Natural killer cell (primary cell): ENCODE data around the gene REG4. TPM values are rescaled to one million over a fixed set of nuclear protein-coding genes. Genes with fewer than 3 reads are reported as not detected.
"Not testable (repeated sequence)": the region's sequence is repeated elsewhere in the genome, so short reads cannot be mapped to it uniquely, and the experiment has no call there.

ENCODE experiments used
- ATAC-seq, 3 donors: fragments of 150-1000 bp in 2 of 3; fragments of 200-7000 bp in 1 of 3; cut with Tn5 transposase; 1 replicate in 1 of 3; 2 replicates in 2 of 3; pipeline ENCODE4 v1.10.0; 2021; ENCODE audit warnings: mild to moderate bottlenecking in 2 of 3, moderate library complexity in 2 of 3
- DNase-seq, 2 donors: peaks; one replicate each; pipeline versions ENCODE4 v3.0.0 to v3.0.0-alpha.2; 2013 to 2021; ENCODE audit warnings: mixed read lengths in 1 of 2
- H3K27ac ChIP-seq: one replicate; pipeline ENCODE4 v1.5.1; 2013; ENCODE audit warnings: mild to moderate bottlenecking, low read length
- H3K27me3 ChIP-seq: one replicate; pipeline ENCODE4 v1.6.1; 2013; ENCODE audit warnings: low read length; ENCODE audit not compliant: control insufficient read depth, insufficient read depth
- H3K36me3 ChIP-seq: one replicate; pipeline ENCODE4 v1.6.1; 2013; ENCODE audit warnings: low read length; ENCODE audit not compliant: control insufficient read depth, insufficient read depth
- H3K4me1 ChIP-seq: one replicate; pipeline ENCODE4 v1.6.1; 2013; ENCODE audit warnings: low read length; ENCODE audit not compliant: control insufficient read depth, insufficient read depth
- H3K4me3 ChIP-seq: one replicate; pipeline ENCODE4 v1.5.1; 2013; ENCODE audit warnings: low read length
- H3K9me3 ChIP-seq: one replicate; pipeline ENCODE4 v1.6.1; 2013; ENCODE audit warnings: low read length; ENCODE audit not compliant: control insufficient read depth, insufficient read depth
- H3K27ac Mint-ChIP-seq, 2 donors: one replicate each; pipeline ENCODE4 v1.8.0; 2022; ENCODE audit warnings: mild to moderate bottlenecking in 2 of 2, mixed read lengths in 2 of 2, moderate library complexity in 1 of 2
- H3K27me3 Mint-ChIP-seq, 2 donors: one replicate each; pipeline ENCODE4 v1.8.0; 2022; ENCODE audit warnings: low read depth in 2 of 2, mixed read lengths in 2 of 2
- H3K36me3 Mint-ChIP-seq: one replicate; pipeline ENCODE4 v1.8.0; 2022; ENCODE audit warnings: mixed read lengths
- H3K4me1 Mint-ChIP-seq, 2 donors: one replicate each; pipeline ENCODE4 v1.8.0; 2022; ENCODE audit warnings: mixed read lengths in 2 of 2
- H3K4me3 Mint-ChIP-seq: one replicate; pipeline ENCODE4 v1.8.0; 2022; ENCODE audit warnings: mild to moderate bottlenecking, moderate library complexity, mixed read lengths
- H3K9me3 Mint-ChIP-seq, 2 donors: one replicate each; pipeline ENCODE4 v1.8.0; 2022; ENCODE audit warnings: mixed read lengths in 2 of 2
- CTCF ChIP-seq: fragments of 200-600 bp; IDR thresholded peaks from one replicate; pipeline ENCODE4 v1.8.0; 2022; ENCODE audit warnings: antibody characterized with exemption
- WGBS: methylation state at CpG from one replicate; pipeline ENCODE4 v1.1.7; 2013; ENCODE audit warnings: missing lambda C conversion rate; ENCODE audit not compliant: insufficient coverage; 5-methylcytosine and 5-hydroxymethylcytosine counted together
- intact Hi-C: fragments of 100-400 bp; cut with micrococcal nuclease; formaldehyde crosslinking; loops from one replicate; pipeline ENCODE4 v1.14.2; 2022
- total RNA-seq, 4 donors: library from RNA; stranded (reverse); fragments of 120-200 nt in 1 of 4; gene quantifications; one replicate each; pipeline versions ENCODE4 v1.2.3 to v1.2.4, GENCODE V29; 2013 to 2022

The REG4 gene
- total RNA-seq: not detected
- not detected for total RNA-seq (2013)

GRCh38 chr1:119811387-119811786 lies at the start of gene REG4:
Gene REG4, minus strand, starts transcription at chr1:119811460. Its CDS starts 2,691 bp downstream, at chr1:119808769.
- H3K4me3 Mint-ChIP-seq: no peak within 1 kb of the TSS
- H3K4me1 Mint-ChIP-seq: peaks cover 0 to 5% of the 10 kb centered on the region in 2 donors
- no peak within 1 kb of the TSS for H3K27ac Mint-ChIP-seq
- no peak for TF ChIP-seq CTCF
- no peaks in the 10 kb centered on the region for H3K9me3 Mint-ChIP-seq
- H3K4me1 ChIP-seq: no peaks in the 10 kb centered on the region
- no peak for ATAC-seq
- no peak within 1 kb of the TSS for H3K4me3 ChIP-seq
- H3K9me3 ChIP-seq: no peaks in the 10 kb centered on the region
- no peak for DNase-seq
- no peaks in the 10 kb centered on the region for H3K36me3 Mint-ChIP-seq
- WGBS: 88% methylated on average over 6 of the region's 7 CpGs
- H3K27ac ChIP-seq: no peak within 1 kb of the TSS
- peaks cover 19 to 36% of the 10 kb centered on the region in 2 donors for H3K27me3 Mint-ChIP-seq
- H3K27me3 ChIP-seq: peaks cover 4% of the 10 kb centered on the region
- no peaks in the 10 kb centered on the region for H3K36me3 ChIP-seq
- intact Hi-C loops: no loop called here

GRCh38 chr1:119859647-119860046 lies 48.4 kb upstream of the REG4 start:
- Mint-ChIP-seq H3K9me3 (no peaks in the 10 kb centered on the region), H3K4me3 (no peak overlapping the region), H3K36me3 (no peaks in the 10 kb centered on the region), H3K27ac (no peak overlapping the region), H3K27me3 (peaks cover 4 to 47% of the 10 kb centered on the region in 2 donors), H3K4me1 (no peaks in the 10 kb centered on the region)
- H3K4me3 ChIP-seq: no peak overlapping the region
- H3K4me1 ChIP-seq: no peaks in the 10 kb centered on the region
- 13% methylated on average over 4 of the region's 4 CpGs for WGBS
- H3K27ac ChIP-seq: no peak overlapping the region
- intact Hi-C loops: no loop called here
- DNase-seq (no peak), ATAC-seq (no peak)
- no peaks in the 10 kb centered on the region for H3K36me3 ChIP-seq
- H3K27me3 ChIP-seq: no peaks in the 10 kb centered on the region
- no peak for TF ChIP-seq CTCF
- no peaks in the 10 kb centered on the region for H3K9me3 ChIP-seq

- H3K4me3 ChIP-seq, intact Hi-C loops, H3K4me1 Mint-ChIP-seq, H3K27ac ChIP-seq, H3K27ac Mint-ChIP-seq, H3K27me3 ChIP-seq, DNase-seq, H3K9me3 Mint-ChIP-seq, H3K36me3 Mint-ChIP-seq, ATAC-seq, H3K36me3 ChIP-seq, H3K4me3 Mint-ChIP-seq, H3K9me3 ChIP-seq, H3K4me1 ChIP-seq: not testable (repeated sequence)
- H3K27me3 Mint-ChIP-seq: peaks cover 4 to 37% of the 10 kb centered on the region in 2 donors
- WGBS: 65% methylated on average over 4 of the region's 4 CpGs
Observed at GRCh38 chr1:119858556-119859214, 47.4 kb upstream of the REG4 start.

DNA sequence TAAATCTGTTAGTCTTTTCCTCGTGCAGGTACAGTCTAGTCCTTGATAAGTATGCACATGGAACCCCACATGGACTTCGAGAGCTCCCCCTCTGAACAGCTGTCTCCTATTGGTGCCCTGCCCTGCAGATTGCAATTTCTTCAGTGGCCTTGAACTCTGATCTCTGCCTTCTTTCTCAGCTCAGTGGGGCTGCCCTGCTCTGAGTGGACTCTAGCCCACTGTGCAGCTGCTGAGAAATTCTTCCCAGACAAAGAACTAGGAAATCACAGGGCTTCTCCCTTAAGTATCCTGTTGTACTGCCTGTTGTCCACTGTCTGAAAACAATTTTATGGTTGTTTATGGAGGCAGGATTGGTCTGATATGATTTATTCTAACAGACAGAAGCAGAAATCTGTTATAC lies 46.9 kb upstream of the REG4 start:
- Mint-ChIP-seq H3K4me3 (no peak overlapping the region), H3K9me3 (no peaks in the 10 kb centered on the region), H3K4me1 (no peaks in the 10 kb centered on the region), H3K36me3 (no peaks in the 10 kb centered on the region), H3K27me3 (peaks cover 4 to 31% of the 10 kb centered on the region in 2 donors), H3K27ac (no peak overlapping the region)
- H3K27ac ChIP-seq: no peak overlapping the region
- 85% methylated on average over 2 of the region's 2 CpGs for WGBS
- H3K27me3 ChIP-seq: no peaks in the 10 kb centered on the region
- ATAC-seq (no peak), DNase-seq (no peak)
- no peaks in the 10 kb centered on the region for H3K4me1 ChIP-seq
- no peak overlapping the region for H3K4me3 ChIP-seq
- no peaks in the 10 kb centered on the region for H3K36me3 ChIP-seq
- TF ChIP-seq CTCF: no peak
- intact Hi-C loops: no loop called here
- no peaks in the 10 kb centered on the region for H3K9me3 ChIP-seq
